ENCODE results near the gene MAPK12.

DNA sequence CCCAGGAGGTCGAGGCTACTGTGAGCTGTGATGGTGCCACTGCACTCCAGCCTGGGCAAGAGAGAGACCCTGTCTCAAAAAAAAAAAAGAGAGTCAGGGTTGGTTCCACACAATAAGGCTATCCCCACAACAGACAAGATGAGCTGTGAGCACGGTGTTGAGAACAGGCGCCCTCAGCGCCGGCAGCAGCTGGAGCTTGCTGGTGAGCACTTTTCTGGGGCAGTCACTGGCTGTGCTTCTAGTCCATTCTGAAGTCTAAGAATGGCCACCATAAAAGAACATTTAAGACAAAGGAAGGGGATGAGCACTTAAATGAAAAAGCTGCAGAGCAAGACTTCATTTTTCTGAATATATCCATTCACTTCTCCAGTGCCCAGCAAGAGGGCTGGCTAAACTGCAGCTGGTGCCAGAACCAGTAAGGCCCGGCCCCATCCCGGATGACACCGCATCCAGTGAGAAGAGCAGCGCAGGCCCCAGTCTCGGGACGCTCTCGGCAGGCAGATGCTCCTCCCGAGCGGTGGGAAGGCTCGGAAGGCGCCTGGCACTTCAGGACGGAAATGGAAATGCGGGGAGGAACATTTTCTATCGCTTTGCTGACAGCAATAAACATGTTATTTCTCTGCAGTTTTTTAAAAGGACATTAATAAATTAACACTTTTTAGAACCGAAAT, 28.9 kb downstream of the MAPK12 start:
- TF ChIP-seq POLR2A (IDR thresholded peaks at IDR 0.05), result no peak
- TF ChIP-seq, protein P1, sequence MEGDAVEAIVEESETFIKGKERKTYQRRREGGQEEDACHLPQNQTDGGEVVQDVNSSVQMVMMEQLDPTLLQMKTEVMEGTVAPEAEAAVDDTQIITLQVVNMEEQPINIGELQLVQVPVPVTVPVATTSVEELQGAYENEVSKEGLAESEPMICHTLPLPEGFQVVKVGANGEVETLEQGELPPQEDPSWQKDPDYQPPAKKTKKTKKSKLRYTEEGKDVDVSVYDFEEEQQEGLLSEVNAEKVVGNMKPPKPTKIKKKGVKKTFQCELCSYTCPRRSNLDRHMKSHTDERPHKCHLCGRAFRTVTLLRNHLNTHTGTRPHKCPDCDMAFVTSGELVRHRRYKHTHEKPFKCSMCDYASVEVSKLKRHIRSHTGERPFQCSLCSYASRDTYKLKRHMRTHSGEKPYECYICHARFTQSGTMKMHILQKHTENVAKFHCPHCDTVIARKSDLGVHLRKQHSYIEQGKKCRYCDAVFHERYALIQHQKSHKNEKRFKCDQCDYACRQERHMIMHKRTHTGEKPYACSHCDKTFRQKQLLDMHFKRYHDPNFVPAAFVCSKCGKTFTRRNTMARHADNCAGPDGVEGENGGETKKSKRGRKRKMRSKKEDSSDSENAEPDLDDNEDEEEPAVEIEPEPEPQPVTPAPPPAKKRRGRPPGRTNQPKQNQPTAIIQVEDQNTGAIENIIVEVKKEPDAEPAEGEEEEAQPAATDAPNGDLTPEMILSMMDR (IDR thresholded peaks at IDR 0.05 in 8 of 11, conservative IDR thresholded peaks at IDR 0.05 in 3 of 11), result no peak
